BE2C (cell line): Measurements from ENCODE around the gene THRA.

Experiments used
- DNase-seq: peaks from one replicate; pipeline ENCODE4 v3.0.0-alpha.2; 2020
- H3K27me3 ChIP-seq: fragments of 250-450 bp; sonication (Bioruptor Pico); 2 replicates; pipeline ENCODE4 v1.5.1; 2020; ENCODE audit warnings: mild to moderate bottlenecking
- H3K36me3 ChIP-seq: fragments of 250-450 bp; sonication (Bioruptor Pico); 2 replicates; pipeline ENCODE4 v1.5.1; 2020; ENCODE audit warnings: mild to moderate bottlenecking
- H3K4me1 ChIP-seq: fragments of 250-450 bp; sonication (Bioruptor Pico); 2 replicates; pipeline ENCODE4 v1.5.1; 2020
- H3K4me3 ChIP-seq: 2 replicates; pipeline ENCODE4 v1.5.1; 2011; ENCODE audit warnings: low read depth, low read length
- H3K9me3 ChIP-seq: fragments of 250-450 bp; sonication (Bioruptor Pico); 2 replicates; pipeline ENCODE4 v1.5.1; 2020
- TF ChIP-seq, protein P1 (sequence below): IDR thresholded peaks from 2 replicates; pipeline ENCODE4 v1.5.1; 2012; ENCODE audit warnings: mild to moderate bottlenecking, low read depth, low read length

Gene THRA

GRCh38 chr17:40069751-40070708 lies 7.3 kb downstream of the THRA start:
- TF ChIP-seq, protein P1, sequence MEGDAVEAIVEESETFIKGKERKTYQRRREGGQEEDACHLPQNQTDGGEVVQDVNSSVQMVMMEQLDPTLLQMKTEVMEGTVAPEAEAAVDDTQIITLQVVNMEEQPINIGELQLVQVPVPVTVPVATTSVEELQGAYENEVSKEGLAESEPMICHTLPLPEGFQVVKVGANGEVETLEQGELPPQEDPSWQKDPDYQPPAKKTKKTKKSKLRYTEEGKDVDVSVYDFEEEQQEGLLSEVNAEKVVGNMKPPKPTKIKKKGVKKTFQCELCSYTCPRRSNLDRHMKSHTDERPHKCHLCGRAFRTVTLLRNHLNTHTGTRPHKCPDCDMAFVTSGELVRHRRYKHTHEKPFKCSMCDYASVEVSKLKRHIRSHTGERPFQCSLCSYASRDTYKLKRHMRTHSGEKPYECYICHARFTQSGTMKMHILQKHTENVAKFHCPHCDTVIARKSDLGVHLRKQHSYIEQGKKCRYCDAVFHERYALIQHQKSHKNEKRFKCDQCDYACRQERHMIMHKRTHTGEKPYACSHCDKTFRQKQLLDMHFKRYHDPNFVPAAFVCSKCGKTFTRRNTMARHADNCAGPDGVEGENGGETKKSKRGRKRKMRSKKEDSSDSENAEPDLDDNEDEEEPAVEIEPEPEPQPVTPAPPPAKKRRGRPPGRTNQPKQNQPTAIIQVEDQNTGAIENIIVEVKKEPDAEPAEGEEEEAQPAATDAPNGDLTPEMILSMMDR = peak; percentile 17; the same call in 1 of the 2 replicates
- Histone ChIP-seq H3K4me3 (no peak overlapping the region), H3K9me3 (no peaks in the 10 kb centered on the region), H3K27me3 (no peaks in the 10 kb centered on the region), H3K36me3 (peaks cover 3% of the 10 kb centered on the region), H3K4me1 (peaks cover 62% of the 10 kb centered on the region)
- peak; percentile 35 for DNase-seq

DNA sequence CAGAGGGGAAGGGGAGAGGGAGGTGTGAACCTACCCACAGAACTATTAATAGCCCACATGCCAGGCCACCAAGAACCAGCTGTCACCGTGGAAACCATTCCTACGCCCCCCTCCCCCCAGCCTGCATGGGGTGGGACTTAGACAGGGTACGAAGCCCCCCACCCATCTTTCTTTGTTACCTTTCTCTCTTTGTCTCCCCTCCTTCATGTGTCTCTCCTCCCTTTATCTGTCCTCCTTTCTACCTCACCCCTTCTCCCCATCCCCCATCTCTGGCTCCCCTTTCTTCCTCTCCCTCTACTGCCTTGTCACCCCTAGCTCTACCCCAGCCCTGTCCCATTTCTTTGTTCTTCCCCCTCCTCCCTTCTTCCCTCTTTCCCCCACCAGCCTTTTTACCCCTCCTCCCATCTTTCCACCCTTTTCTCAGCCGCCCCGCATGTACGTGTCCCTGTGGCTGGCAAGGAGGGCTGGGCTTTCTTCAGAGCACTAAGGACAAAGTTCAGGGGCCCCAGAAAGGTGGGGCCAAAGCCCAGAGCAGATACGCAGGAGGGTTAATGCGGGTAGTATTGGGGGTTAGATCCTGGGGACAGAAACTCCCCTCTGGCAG lies 8.0 kb downstream of the THRA start:
- no peak for DNase-seq
- no peaks in the 10 kb centered on the region for H3K27me3 ChIP-seq
- H3K36me3 ChIP-seq = peaks cover 3% of the 10 kb centered on the region
- H3K4me3 ChIP-seq = no peak overlapping the region
- TF ChIP-seq, protein P1 = no peak
- H3K9me3 ChIP-seq = no peaks in the 10 kb centered on the region
- peaks cover 66% of the 10 kb centered on the region for H3K4me1 ChIP-seq

DNA sequence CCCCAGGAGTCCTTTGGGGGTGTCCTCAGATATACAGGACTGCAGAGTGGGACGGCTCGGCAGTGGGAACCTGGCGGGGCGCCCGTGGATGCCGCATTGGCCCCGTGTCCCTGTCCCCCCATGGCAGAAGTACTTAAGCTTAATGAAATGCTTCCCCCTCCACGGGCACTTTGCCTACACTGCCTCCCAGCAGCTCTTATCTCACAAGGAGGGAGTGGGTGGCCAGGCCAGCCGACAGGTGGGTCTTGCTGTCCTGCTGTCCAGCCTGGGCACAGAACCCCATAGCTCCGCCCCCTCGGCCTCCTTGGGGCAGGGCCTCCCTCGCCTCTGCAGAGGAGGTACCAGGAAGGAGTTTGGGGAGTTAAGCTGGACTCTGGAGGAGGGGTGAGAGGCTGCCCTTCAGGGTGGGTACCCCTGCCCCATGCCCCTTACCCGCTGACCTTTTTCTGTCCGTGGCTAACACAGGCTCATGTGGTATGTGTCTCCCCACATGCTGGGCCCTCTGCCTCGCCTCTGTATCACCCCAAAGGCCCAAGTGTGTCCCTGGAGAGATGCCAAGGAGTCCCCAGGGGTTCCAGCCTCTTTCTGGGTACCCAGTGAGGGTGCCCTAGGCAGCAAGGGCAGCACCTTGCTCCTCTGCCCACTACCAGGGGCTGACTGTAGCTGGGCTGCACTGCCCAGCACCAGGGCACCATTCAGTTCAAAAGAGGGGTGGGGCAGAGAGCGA lies 8.7 kb downstream of the THRA start:
- H3K4me3 ChIP-seq = no peak overlapping the region
- H3K4me1 ChIP-seq = peaks cover 72% of the 10 kb centered on the region
- peaks cover 3% of the 10 kb centered on the region for H3K36me3 ChIP-seq
- no peaks in the 10 kb centered on the region for H3K9me3 ChIP-seq
- no peaks in the 10 kb centered on the region for H3K27me3 ChIP-seq
- DNase-seq = no peak
- TF ChIP-seq, protein P1 = no peak

GRCh38 chr17:40072040-40072734 lies 9.4 kb downstream of the THRA start:
- TF ChIP-seq, protein P1 = no peak
- H3K9me3 ChIP-seq = no peaks in the 10 kb centered on the region
- peak overlapping the region; percentile 19; the same call in 1 of the 2 replicates for H3K4me3 ChIP-seq
- no peaks in the 10 kb centered on the region for H3K27me3 ChIP-seq
- peaks cover 78% of the 10 kb centered on the region for H3K4me1 ChIP-seq
- DNase-seq = peak; percentile 83
- H3K36me3 ChIP-seq = peaks cover 6% of the 10 kb centered on the region; the same call in 1 of the 2 replicates

GRCh38 chr17:40072735-40073346 lies 10.1 kb downstream of the THRA start:
- TF ChIP-seq, protein P1 = no peak
- Histone ChIP-seq H3K9me3 (no peaks in the 10 kb centered on the region), H3K4me1 (peaks cover 77% of the 10 kb centered on the region), H3K4me3 (no peak overlapping the region), H3K27me3 (no peaks in the 10 kb centered on the region), H3K36me3 (peaks cover 7% of the 10 kb centered on the region; the same call in 1 of the 2 replicates)
- DNase-seq = peak; percentile 36
